SK-N-SH (cell line): Measurements from ENCODE around the gene PLCB1.

Experiments
- EZH2phosphoT487 ChIP-seq: fragments of 200-600 bp; sonication (generic); IDR thresholded peaks from 2 replicates; pipeline ENCODE4 v1.6.1; 2017; ENCODE audit warnings: low read depth, mixed run types, mild to moderate bottlenecking, antibody characterized with exemption, moderate library complexity, borderline replicate concordance
- GATA2 ChIP-seq: sonication (generic); formaldehyde crosslinking; IDR thresholded peaks from 2 replicates; pipeline ENCODE4 v1.5.0; 2020; ENCODE audit warnings: mild to moderate bottlenecking, missing genetic modification reagents
- POLR2AphosphoS5 ChIP-seq: IDR thresholded peaks from 2 replicates; pipeline ENCODE4 v1.6.1; 2012; ENCODE audit warnings: low read depth, low read length
- RFX5 ChIP-seq: IDR thresholded peaks from 2 replicates; pipeline ENCODE4 v1.6.1; 2012; ENCODE audit warnings: mild to moderate bottlenecking, improper control_type of control experiment, low read length
- SIN3A ChIP-seq: IDR thresholded peaks from 2 replicates; pipeline ENCODE4 v1.6.1; 2012; ENCODE audit warnings: low read depth, mild to moderate bottlenecking, low read length, moderate library complexity, borderline replicate concordance
- TEAD4 ChIP-seq: IDR thresholded peaks from 2 replicates; pipeline ENCODE4 v1.4.0; 2012; ENCODE audit warnings: mild to moderate bottlenecking, borderline replicate concordance; ENCODE audit not compliant: insufficient read depth
- YY1 ChIP-seq: IDR thresholded peaks from 2 replicates; pipeline ENCODE4 v1.4.0; 2012; ENCODE audit warnings: low read depth, mild to moderate bottlenecking
- TF ChIP-seq, protein P1 (sequence below): fragments of 200-600 bp; sonication (generic); IDR thresholded peaks from 2 replicates; pipeline ENCODE4 v1.6.1; 2017; ENCODE audit warnings: antibody characterized with exemption, mild to moderate bottlenecking, moderate library complexity
- TF ChIP-seq, protein P2 (sequence below): fragments of 150-350 bp; IDR thresholded peaks from 2 replicates; pipeline ENCODE4 v1.6.1; 2017; ENCODE audit warnings: antibody characterized with exemption, low read length, low read depth, borderline replicate concordance

DNA sequence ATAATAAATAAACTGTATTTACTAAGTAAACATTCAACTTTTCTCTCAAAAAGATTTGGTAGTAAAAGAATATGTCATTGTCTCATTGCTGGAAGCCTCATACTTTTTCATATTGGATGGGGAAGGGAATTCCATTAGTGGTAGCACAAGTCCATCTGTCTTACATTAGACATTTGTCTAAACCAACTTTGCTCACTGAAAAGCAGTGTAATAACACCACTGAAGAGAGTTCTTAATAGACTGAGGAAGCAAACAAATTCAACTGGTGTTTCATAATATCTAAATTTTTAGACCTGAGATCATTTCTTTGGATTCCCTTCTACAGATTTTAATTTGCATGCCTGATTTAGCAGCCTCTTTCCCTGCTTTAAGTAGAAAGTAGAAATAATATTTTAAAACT, 62.7 kb downstream of the PLCB1 start:
- TF ChIP-seq GATA2 (CRISPR knock-in tag) (no peak), POLR2AphosphoS5 (no peak), TEAD4 (no peak), SIN3A (no peak), EZH2phosphoT487 (no peak), YY1 (no peak), RFX5 (no peak)
- TF ChIP-seq, protein P1, sequence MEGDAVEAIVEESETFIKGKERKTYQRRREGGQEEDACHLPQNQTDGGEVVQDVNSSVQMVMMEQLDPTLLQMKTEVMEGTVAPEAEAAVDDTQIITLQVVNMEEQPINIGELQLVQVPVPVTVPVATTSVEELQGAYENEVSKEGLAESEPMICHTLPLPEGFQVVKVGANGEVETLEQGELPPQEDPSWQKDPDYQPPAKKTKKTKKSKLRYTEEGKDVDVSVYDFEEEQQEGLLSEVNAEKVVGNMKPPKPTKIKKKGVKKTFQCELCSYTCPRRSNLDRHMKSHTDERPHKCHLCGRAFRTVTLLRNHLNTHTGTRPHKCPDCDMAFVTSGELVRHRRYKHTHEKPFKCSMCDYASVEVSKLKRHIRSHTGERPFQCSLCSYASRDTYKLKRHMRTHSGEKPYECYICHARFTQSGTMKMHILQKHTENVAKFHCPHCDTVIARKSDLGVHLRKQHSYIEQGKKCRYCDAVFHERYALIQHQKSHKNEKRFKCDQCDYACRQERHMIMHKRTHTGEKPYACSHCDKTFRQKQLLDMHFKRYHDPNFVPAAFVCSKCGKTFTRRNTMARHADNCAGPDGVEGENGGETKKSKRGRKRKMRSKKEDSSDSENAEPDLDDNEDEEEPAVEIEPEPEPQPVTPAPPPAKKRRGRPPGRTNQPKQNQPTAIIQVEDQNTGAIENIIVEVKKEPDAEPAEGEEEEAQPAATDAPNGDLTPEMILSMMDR: no peak
- TF ChIP-seq, protein P2, sequence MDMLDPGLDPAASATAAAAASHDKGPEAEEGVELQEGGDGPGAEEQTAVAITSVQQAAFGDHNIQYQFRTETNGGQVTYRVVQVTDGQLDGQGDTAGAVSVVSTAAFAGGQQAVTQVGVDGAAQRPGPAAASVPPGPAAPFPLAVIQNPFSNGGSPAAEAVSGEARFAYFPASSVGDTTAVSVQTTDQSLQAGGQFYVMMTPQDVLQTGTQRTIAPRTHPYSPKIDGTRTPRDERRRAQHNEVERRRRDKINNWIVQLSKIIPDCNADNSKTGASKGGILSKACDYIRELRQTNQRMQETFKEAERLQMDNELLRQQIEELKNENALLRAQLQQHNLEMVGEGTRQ: no peak
